A549 (cell line): ENCODE results near the gene PRPF8.

ENCODE experiments used
- ESRRA ChIP-seq: fragments of 150-350 bp; IDR thresholded peaks from 2 replicates; pipeline ENCODE4 v1.6.1; 2014; ENCODE audit warnings: mild to moderate bottlenecking, low read length, borderline replicate concordance
- HEYL ChIP-seq: fragments of 250-450 bp; sonication (Bioruptor Pico); IDR thresholded peaks from 2 replicates; pipeline ENCODE4 v1.8.0; 2021; ENCODE audit warnings: mild to moderate bottlenecking, moderate library complexity
- NFE2L2 ChIP-seq: fragments of 150-350 bp; conservative IDR thresholded peaks from 2 replicates; pipeline ENCODE4 v1.6.1; 2014; ENCODE audit warnings: low read length
- NPAS2 ChIP-seq: fragments of 250-450 bp; sonication (Bioruptor Pico); IDR thresholded peaks from 2 replicates; pipeline ENCODE4 v1.8.0; 2022; ENCODE audit warnings: mild to moderate bottlenecking, moderate library complexity, borderline replicate concordance
- RARB ChIP-seq: fragments of 250-450 bp; sonication (Bioruptor Pico); IDR thresholded peaks from 2 replicates; pipeline ENCODE4 v1.8.0; 2021; ENCODE audit warnings: mild to moderate bottlenecking, moderate library complexity
- TF ChIP-seq, protein P1 (sequence below): IDR thresholded peaks from 2 replicates; pipeline ENCODE4 v1.6.1; 2012
- TF ChIP-seq, protein P2 (sequence below): fragments of >200 bp; sonication (Bioruptor Twin); formaldehyde crosslinking; IDR thresholded peaks from 3 replicates; pipeline ENCODE4 v1.5.1; 2016

DNA sequence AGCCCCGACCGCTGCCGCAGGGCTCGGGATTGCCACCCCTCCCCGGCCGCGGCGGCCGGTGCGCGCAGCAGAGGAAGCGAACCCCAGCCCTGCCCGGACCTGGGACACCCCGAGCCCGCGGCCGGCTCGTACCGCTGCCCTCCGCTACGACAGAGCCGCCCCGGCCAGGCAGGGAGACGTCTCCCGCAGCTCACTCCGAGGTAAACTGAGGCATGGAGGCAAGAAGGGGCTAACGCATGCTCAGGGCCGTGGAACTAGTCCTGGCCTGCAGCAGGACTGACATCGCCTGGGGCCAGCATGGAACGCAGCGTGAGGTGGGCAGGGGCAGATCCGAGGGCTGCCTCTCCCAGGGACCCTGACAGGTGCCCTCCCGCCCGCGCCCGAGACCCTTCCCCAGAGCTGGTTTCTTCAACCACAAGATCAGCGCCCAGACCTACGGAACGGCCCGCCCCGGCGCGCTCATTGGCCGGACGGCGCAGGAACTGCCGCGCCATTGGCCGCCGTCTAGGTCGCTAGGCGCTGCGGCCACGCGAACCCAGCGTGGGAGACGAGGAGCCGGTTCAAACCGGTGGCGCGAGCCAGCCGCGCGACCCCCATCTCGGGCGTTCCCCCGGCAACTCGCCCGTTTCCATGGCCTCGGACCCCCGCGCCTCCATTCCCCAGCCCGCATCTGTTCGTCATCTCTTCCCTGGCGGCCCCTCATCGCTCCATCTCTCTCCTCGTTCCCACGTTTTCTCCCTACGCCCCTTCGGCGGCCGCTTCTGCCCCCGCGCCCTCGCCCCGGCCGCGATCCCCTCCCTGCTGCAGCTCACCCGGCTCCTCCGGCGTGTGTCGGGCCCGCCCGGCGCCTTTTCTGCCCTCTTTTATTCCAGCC lies 56.4 kb downstream of the PRPF8 start, which contains the start of gene SLC43A2:
- TF ChIP-seq RARB = no peak
- no peak for TF ChIP-seq ESRRA
- no peak for TF ChIP-seq NPAS2
- TF ChIP-seq, protein P1, sequence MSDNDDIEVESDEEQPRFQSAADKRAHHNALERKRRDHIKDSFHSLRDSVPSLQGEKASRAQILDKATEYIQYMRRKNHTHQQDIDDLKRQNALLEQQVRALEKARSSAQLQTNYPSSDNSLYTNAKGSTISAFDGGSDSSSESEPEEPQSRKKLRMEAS = peak; percentile 94
- no peak for TF ChIP-seq NFE2L2
- TF ChIP-seq, protein P2, sequence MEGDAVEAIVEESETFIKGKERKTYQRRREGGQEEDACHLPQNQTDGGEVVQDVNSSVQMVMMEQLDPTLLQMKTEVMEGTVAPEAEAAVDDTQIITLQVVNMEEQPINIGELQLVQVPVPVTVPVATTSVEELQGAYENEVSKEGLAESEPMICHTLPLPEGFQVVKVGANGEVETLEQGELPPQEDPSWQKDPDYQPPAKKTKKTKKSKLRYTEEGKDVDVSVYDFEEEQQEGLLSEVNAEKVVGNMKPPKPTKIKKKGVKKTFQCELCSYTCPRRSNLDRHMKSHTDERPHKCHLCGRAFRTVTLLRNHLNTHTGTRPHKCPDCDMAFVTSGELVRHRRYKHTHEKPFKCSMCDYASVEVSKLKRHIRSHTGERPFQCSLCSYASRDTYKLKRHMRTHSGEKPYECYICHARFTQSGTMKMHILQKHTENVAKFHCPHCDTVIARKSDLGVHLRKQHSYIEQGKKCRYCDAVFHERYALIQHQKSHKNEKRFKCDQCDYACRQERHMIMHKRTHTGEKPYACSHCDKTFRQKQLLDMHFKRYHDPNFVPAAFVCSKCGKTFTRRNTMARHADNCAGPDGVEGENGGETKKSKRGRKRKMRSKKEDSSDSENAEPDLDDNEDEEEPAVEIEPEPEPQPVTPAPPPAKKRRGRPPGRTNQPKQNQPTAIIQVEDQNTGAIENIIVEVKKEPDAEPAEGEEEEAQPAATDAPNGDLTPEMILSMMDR = no peak
- TF ChIP-seq HEYL = no peak
